Astrocyte (in vitro differentiated cells and primary cell): ENCODE data around the gene SNED1. TPM values are rescaled to one million over a fixed set of nuclear protein-coding genes. Genes with fewer than 3 reads are reported as not detected.

Source experiments
- DNase-seq: peaks from one replicate; pipeline ENCODE4 v3.0.0-alpha.2; 2010; ENCODE audit warnings: low read depth
- FAIRE-seq: peaks from 2 replicates; lab custom pipeline; 2011; peaks lifted over from hg19 to GRCh38; lab: Jason Lieb, UNC
- H2AFZ ChIP-seq: 2 replicates; pipeline ENCODE4 v1.6.0; 2012; ENCODE audit warnings: low read depth, low read length, inconsistent platforms
- H3K27ac ChIP-seq: 2 replicates; pipeline ENCODE4 v1.5.1; 2011; ENCODE audit warnings: low read depth, low read length, inconsistent platforms
- H3K27me3 ChIP-seq: 2 replicates; pipeline ENCODE4 v1.6.0; 2011; ENCODE audit warnings: low read length, inconsistent platforms; ENCODE audit not compliant: insufficient read depth
- H3K36me3 ChIP-seq: 2 replicates; pipeline ENCODE4 v1.5.1; 2011; ENCODE audit warnings: low read length, inconsistent platforms; ENCODE audit not compliant: insufficient read depth
- H3K4me1 ChIP-seq: 2 replicates; pipeline ENCODE4 v1.5.1; 2011; ENCODE audit warnings: low read length, inconsistent platforms; ENCODE audit not compliant: insufficient read depth
- H3K4me2 ChIP-seq: 2 replicates; pipeline ENCODE4 v1.6.0; 2012; ENCODE audit warnings: low read length, inconsistent platforms
- H3K4me3 ChIP-seq: 2 replicates; pipeline ENCODE4 v1.5.1; 2011; ENCODE audit warnings: low read depth, mild to moderate bottlenecking, low read length, inconsistent platforms; ENCODE audit not compliant: insufficient read depth
- H3K79me2 ChIP-seq: 2 replicates; pipeline ENCODE4 v1.6.0; 2012; ENCODE audit warnings: mild to moderate bottlenecking, low read length, inconsistent platforms; ENCODE audit not compliant: insufficient read depth
- H3K9ac ChIP-seq: 2 replicates; pipeline ENCODE4 v1.6.0; 2012; ENCODE audit warnings: mild to moderate bottlenecking, low read length, inconsistent platforms
- H3K9me3 ChIP-seq: 2 replicates; pipeline ENCODE4 v1.5.1; 2012; ENCODE audit warnings: low read depth, mild to moderate bottlenecking, low read length, inconsistent platforms; ENCODE audit not compliant: insufficient read depth
- H4K20me1 ChIP-seq: 2 replicates; pipeline ENCODE4 v1.6.0; 2012; ENCODE audit warnings: low read length, inconsistent platforms; ENCODE audit not compliant: insufficient read depth
- H3K27ac Mint-ChIP-seq: one replicate; pipeline ENCODE4 v1.8.0; 2021; ENCODE audit warnings: mild to moderate bottlenecking, mixed read lengths; ENCODE audit not compliant: unreplicated experiment
- H3K27me3 Mint-ChIP-seq: one replicate; pipeline ENCODE4 v1.8.0; 2021; ENCODE audit warnings: low read depth, mixed read lengths; ENCODE audit not compliant: unreplicated experiment
- H3K36me3 Mint-ChIP-seq: one replicate; pipeline ENCODE4 v1.8.0; 2021; ENCODE audit warnings: low read depth, mixed read lengths; ENCODE audit not compliant: unreplicated experiment
- H3K4me1 Mint-ChIP-seq: one replicate; pipeline ENCODE4 v1.8.0; 2021; ENCODE audit warnings: low read depth, mixed read lengths; ENCODE audit not compliant: unreplicated experiment
- H3K4me3 Mint-ChIP-seq: one replicate; pipeline ENCODE4 v1.8.0; 2021; ENCODE audit warnings: mild to moderate bottlenecking, moderate library complexity, mixed read lengths; ENCODE audit not compliant: unreplicated experiment
- H3K9me3 Mint-ChIP-seq: one replicate; pipeline ENCODE4 v1.8.0; 2021; ENCODE audit warnings: mild to moderate bottlenecking, mixed read lengths; ENCODE audit not compliant: unreplicated experiment
- CTCF ChIP-seq: IDR thresholded peaks from 2 replicates; pipeline ENCODE4 v1.5.1; 2011; ENCODE audit warnings: low read depth, mild to moderate bottlenecking, inconsistent platforms, low read length, moderate library complexity; ENCODE audit not compliant: insufficient read depth
- EZH2 ChIP-seq: IDR thresholded peaks from 2 replicates; pipeline ENCODE4 v1.6.1; 2012; ENCODE audit warnings: mild to moderate bottlenecking, low read length, inconsistent platforms; ENCODE audit not compliant: insufficient read depth
- total RNA-seq: library from RNA; stranded (reverse); gene quantifications from 2 replicates; pipeline ENCODE4 v1.2.1, GENCODE V29; 2021

Gene SNED1
- total RNA-seq, 1 donor from 2014 or later: 0.23 TPM

GRCh38 chr2:241066171-241066892 is 67.9 kb downstream of the SNED1 start:
- no peaks in the 10 kb centered on the region for H3K4me1 Mint-ChIP-seq
- H3K27me3 Mint-ChIP-seq: peaks cover 48% of the 10 kb centered on the region
- FAIRE-seq (no peak), DNase-seq (no peak)
- no peaks in the 10 kb centered on the region for H3K9me3 ChIP-seq
- no peaks in the 10 kb centered on the region for H3K36me3 Mint-ChIP-seq
- no peaks in the 10 kb centered on the region for H3K36me3 ChIP-seq
- no peak overlapping the region for H3K4me2 ChIP-seq
- no peak overlapping the region for H3K4me3 ChIP-seq
- no peaks in the 10 kb centered on the region for H3K9me3 Mint-ChIP-seq
- no peak overlapping the region for H3K4me3 Mint-ChIP-seq
- H4K20me1 ChIP-seq: no peaks in the 10 kb centered on the region
- H3K4me1 ChIP-seq: no peaks in the 10 kb centered on the region
- no peak overlapping the region for H2AFZ ChIP-seq
- no peak overlapping the region for H3K27ac ChIP-seq
- TF ChIP-seq CTCF: no peak
- TF ChIP-seq EZH2: no peak
- H3K27me3 ChIP-seq: peaks cover 2% of the 10 kb centered on the region
- no peaks in the 10 kb centered on the region for H3K79me2 ChIP-seq
- H3K27ac Mint-ChIP-seq: no peak overlapping the region
- H3K9ac ChIP-seq: no peak overlapping the region

DNA sequence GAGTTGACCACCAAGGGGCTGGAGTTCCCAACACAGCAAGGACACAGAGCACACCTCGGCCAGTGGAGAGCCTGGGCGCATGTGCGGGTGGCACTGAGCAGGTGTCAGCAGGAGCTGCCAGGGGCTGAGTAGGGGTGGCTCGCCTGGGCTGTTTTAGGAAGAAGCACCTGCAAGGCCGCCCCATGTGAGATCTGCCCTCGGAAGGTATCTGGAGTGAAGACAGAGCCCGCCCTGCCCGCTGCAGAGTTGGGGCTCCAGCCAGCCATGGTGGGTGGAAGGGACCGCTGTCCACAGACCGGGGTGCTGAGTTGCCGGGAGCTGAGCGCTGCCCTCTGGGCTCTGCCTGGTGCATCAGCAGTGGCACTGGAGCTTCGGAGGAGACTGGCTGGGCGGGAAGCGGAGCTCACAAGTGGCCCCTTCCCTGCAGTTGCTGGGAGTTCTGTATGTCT is 68.5 kb downstream of the SNED1 start:
- DNase-seq (no peak), FAIRE-seq (no peak)
- H3K27ac Mint-ChIP-seq: no peak overlapping the region
- H3K4me3 ChIP-seq: no peak overlapping the region
- H3K36me3 Mint-ChIP-seq: no peaks in the 10 kb centered on the region
- H3K36me3 ChIP-seq: no peaks in the 10 kb centered on the region
- no peaks in the 10 kb centered on the region for H3K79me2 ChIP-seq
- peaks cover 46% of the 10 kb centered on the region for H3K27me3 Mint-ChIP-seq
- H3K27ac ChIP-seq: no peak overlapping the region
- H2AFZ ChIP-seq: no peak overlapping the region
- H3K9me3 Mint-ChIP-seq: no peaks in the 10 kb centered on the region
- no peak overlapping the region for H3K4me2 ChIP-seq
- no peak for TF ChIP-seq CTCF
- no peak for TF ChIP-seq EZH2
- H3K4me3 Mint-ChIP-seq: no peak overlapping the region
- H3K4me1 Mint-ChIP-seq: no peaks in the 10 kb centered on the region
- no peaks in the 10 kb centered on the region for H3K4me1 ChIP-seq
- H3K27me3 ChIP-seq: peaks cover 2% of the 10 kb centered on the region
- H3K9ac ChIP-seq: no peak overlapping the region
- H3K9me3 ChIP-seq: no peaks in the 10 kb centered on the region
- no peaks in the 10 kb centered on the region for H4K20me1 ChIP-seq

DNA sequence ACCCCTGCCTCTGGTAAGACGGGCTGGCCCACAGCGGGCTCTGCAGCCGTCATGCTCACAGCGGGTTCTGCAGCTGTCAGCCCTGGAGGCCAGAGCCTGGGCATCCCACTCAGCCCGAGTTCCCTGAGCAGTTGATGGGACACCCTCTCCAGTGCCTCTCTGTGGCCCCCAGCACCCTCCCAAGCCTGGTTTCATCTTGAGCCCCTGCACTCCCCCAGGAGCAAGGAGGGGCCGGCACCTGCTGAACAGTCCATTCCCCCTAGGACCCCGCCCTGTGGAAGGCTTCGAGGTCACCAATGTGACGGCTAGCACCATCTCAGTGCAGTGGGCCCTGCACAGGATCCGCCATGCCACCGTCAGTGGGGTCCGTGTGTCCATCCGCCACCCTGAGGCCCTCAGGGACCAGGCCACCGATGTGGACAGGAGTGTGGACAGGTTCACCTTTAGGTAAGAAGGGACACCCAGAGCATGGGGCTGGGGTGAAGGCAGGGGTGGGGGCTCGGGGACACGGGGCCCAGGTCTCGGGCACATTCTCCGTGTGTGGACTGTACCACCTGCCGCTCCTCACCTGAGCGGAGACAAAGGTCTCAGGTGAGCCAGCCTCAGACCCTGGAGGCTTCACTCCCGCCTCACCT is 69.2 kb downstream of the SNED1 start:
- FAIRE-seq: no peak
- Histone ChIP-seq H3K27ac (no peak overlapping the region), H3K4me2 (no peak overlapping the region), H3K4me3 (no peak overlapping the region), H3K27me3 (no peaks in the 10 kb centered on the region), H3K79me2 (no peaks in the 10 kb centered on the region), H3K36me3 (no peaks in the 10 kb centered on the region), H3K9ac (no peak overlapping the region), H3K4me1 (no peaks in the 10 kb centered on the region), H2AFZ (no peak overlapping the region), H3K9me3 (no peaks in the 10 kb centered on the region), H4K20me1 (no peaks in the 10 kb centered on the region)
- Mint-ChIP-seq H3K4me3 (no peak overlapping the region), H3K27me3 (peaks cover 48% of the 10 kb centered on the region), H3K27ac (no peak overlapping the region), H3K36me3 (no peaks in the 10 kb centered on the region), H3K9me3 (no peaks in the 10 kb centered on the region), H3K4me1 (no peaks in the 10 kb centered on the region)
- DNase-seq: no peak
- TF ChIP-seq CTCF (no peak), EZH2 (no peak)
